Measurements from ENCODE around the gene NMT2. TPM values are rescaled to one million over a fixed set of nuclear protein-coding genes. Genes with fewer than 3 reads are reported as not detected.

Gene NMT2
- polyA plus RNA-seq, 2 of the 4 experiments (the other 2 are of a cell fraction) = 14.7 to 19.6 TPM

- ATAC-seq (no peak), DNase-seq (ENCODE audit: low read depth in 1 of 2, low spot score in 1 of 2) (no peak), FAIRE-seq (no peak)
- ChIA-PET CTCF (no interaction called here), POLR2A (no interaction called here)
- H3K4me2 ChIP-seq = no peak overlapping the region
- no peaks in the 10 kb centered on the region for H3K4me1 ChIP-seq
- WGBS (ENCODE audit: missing lambda C conversion rate) = 15% methylated on average over 1 of the region's 1 CpG
- no peak for TF ChIP-seq POLR2AphosphoS2 (conservative IDR thresholded peaks at IDR 0.05; ENCODE audit: low read length)
- no peak for TF ChIP-seq MAZ (IDR thresholded peaks at IDR 0.05; ENCODE audit: borderline replicate concordance, low read depth, low read length)
- no peak for TF ChIP-seq PBX3 (IDR thresholded peaks at IDR 0.05)
- TF ChIP-seq ATOH8 (CRISPR knock-in tag; IDR thresholded peaks at IDR 0.05; ENCODE audit: low read depth) = no peak
- no peak for TF ChIP-seq CTCF (IDR thresholded peaks at IDR 0.05)
- TF ChIP-seq CHD2 (IDR thresholded peaks at IDR 0.05; ENCODE audit: low read length, partially characterized antibody) = no peak
- TF ChIP-seq RCOR1 (IDR thresholded peaks at IDR 0.05; ENCODE audit: low read depth, low read length) = no peak
- TF ChIP-seq E2F6 (IDR thresholded peaks at IDR 0.05; ENCODE audit: borderline replicate concordance, low read depth) = no peak
- TF ChIP-seq HOXB13 (CRISPR knock-in tag; IDR thresholded peaks at IDR 0.05; ENCODE audit: low read depth) = no peak
- TF ChIP-seq ZNF302 (CRISPR knock-in tag; IDR thresholded peaks at IDR 0.05) = no peak
- no peak for TF ChIP-seq KDM1A (IDR thresholded peaks at IDR 0.05; ENCODE audit: low read depth)
- no peak for TF ChIP-seq BCL3 (IDR thresholded peaks at IDR 0.05)
- no peak for TF ChIP-seq EP300 (IDR thresholded peaks at IDR 0.05)
- TF ChIP-seq CBX2 (IDR thresholded peaks at IDR 0.05; ENCODE audit: borderline replicate concordance, low read depth) = no peak
- no peak for TF ChIP-seq NPAS2 (CRISPR knock-in tag; IDR thresholded peaks at IDR 0.05; ENCODE audit: borderline replicate concordance)
- no peak for TF ChIP-seq RARB (CRISPR knock-in tag; IDR thresholded peaks at IDR 0.05)
- TF ChIP-seq ZSCAN20 (CRISPR knock-in tag; IDR thresholded peaks at IDR 0.05) = no peak
- no peak overlapping the region for H3K4me3 ChIP-seq
- H3K9me3 ChIP-seq = peaks cover 12% of the 10 kb centered on the region; the same call in 1 of the 3 replicates
- H3K27ac ChIP-seq = no peak overlapping the region
These were observed 109.8 kb downstream of the NMT2 start for GRCh38 chr10:15058689-15059088.

Small RNA genes lying within 50 kb of the gene (small RNA-seq; reads per million reads assigned to genes)
- gene AL590365.1 = 0 reads per million in 6 experiments

Other genes starting within 250 kb of the NMT2 start
- gene DCLRE1C, start 214.6 kb downstream of the NMT2 start, polyA plus RNA-seq (2011; rRNA removed) = 8.3 and 8.6 TPM in 2 replicates
- 4.6 to 5.9 TPM (median 5.0 TPM) in 3 replicates for gene DCLRE1C, start 214.6 kb downstream of the NMT2 start, polyA plus RNA-seq (2017; fragmentation: RNase III; extraction: RNeasy Plus Mini Kit Qiagen cat#74134 plus additional on column Dnase treatment)
- 0.79 and 1.1 TPM in 2 replicates for gene MEIG1, start 209.3 kb downstream of the NMT2 start, polyA plus RNA-seq (2011; rRNA removed)
- 0.41 to 1.9 TPM (median 0.66 TPM) in 3 replicates for gene MEIG1, start 209.3 kb downstream of the NMT2 start, polyA plus RNA-seq (2017; fragmentation: RNase III; extraction: RNeasy Plus Mini Kit Qiagen cat#74134 plus additional on column Dnase treatment)
- gene OLAH, start 124.8 kb downstream of the NMT2 start, polyA plus RNA-seq (2011; rRNA removed) = 0.34 and 0.53 TPM in 2 replicates
- gene OLAH, start 124.8 kb downstream of the NMT2 start, polyA plus RNA-seq (2017; fragmentation: RNase III; extraction: RNeasy Plus Mini Kit Qiagen cat#74134 plus additional on column Dnase treatment) = not detected in 3 replicates
- gene ACBD7, start 79.9 kb downstream of the NMT2 start, polyA plus RNA-seq (2011; rRNA removed) = 0.90 and 0.98 TPM in 2 replicates
- gene ACBD7, start 79.9 kb downstream of the NMT2 start, polyA plus RNA-seq (2017; fragmentation: RNase III; extraction: RNeasy Plus Mini Kit Qiagen cat#74134 plus additional on column Dnase treatment) = 1.2 to 1.6 TPM (median 1.5 TPM) in 3 replicates
- gene RPP38, start 71.3 kb downstream of the NMT2 start, polyA plus RNA-seq (2011; rRNA removed) = 43.4 and 47.5 TPM in 2 replicates
- gene RPP38, start 71.3 kb downstream of the NMT2 start, polyA plus RNA-seq (2017; fragmentation: RNase III; extraction: RNeasy Plus Mini Kit Qiagen cat#74134 plus additional on column Dnase treatment) = 23.9 to 26.9 TPM (median 25.5 TPM) in 3 replicates
- gene FAM171A1, start 202.6 kb upstream of the NMT2 start, polyA plus RNA-seq (2011; rRNA removed) = 13.8 and 15.2 TPM in 2 replicates
- gene FAM171A1, start 202.6 kb upstream of the NMT2 start, polyA plus RNA-seq (2017; fragmentation: RNase III; extraction: RNeasy Plus Mini Kit Qiagen cat#74134 plus additional on column Dnase treatment) = 15.2 to 17.0 TPM (median 16.5 TPM) in 3 replicates